HG03025 (cell line): ENCODE measurements around the gene UBAC2.

Experiments used
- ATAC-seq: cut with Tn5 transposase; IDR thresholded peaks from one replicate; pipeline ENCODE4 v1.9.1; 2021; ENCODE audit warnings: mild to moderate bottlenecking, moderate library complexity; ENCODE audit not compliant: unreplicated experiment, low FRiP score

Gene UBAC2

DNA sequence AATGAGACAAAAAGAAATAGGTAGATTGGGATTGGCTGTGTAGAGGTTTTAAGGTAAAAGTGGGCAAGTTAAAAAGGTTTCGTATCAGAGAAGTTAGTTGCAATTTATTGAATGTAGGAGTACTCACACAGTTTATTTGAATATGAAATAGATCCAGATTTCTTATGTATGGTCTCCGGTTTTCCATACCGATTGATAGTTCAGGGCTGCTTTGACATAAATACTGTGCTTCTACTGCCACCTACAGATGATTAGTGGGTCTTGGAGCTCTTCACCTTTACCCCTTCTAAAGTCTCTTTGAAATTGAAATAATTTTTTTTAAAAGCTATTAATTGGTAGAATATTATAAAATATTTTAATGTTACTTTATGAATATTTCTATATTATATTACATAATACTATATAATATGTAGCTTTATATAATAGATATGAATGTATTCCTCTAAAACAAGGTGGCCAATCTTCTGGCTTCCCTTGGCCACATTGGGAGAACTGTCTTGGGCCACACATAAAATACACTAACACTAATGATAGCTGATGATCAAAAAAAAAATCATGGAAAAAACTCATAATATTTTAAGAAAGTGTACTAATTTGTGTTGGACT lies 65.3 kb downstream of the UBAC2 start:
- ATAC-seq = no peak

DNA sequence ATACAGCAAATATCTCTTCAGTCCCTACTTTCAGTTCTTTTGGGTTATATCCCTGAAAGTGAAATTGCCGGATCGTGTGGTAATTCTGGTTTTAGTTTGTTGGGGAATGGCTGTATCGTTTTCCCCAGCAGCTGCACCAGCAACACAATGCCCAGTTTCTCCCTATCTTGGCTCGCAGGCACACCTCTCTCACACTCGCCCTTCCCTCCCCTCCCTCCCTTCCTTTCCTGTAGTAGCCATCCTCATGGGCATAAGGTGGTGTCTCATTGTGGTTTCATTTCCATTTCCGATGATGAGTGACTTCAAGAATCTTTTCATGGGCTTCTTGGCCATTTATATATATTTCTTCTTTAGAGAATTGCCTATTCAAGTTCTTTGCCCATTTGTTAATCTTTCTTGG lies 66.2 kb downstream of the UBAC2 start:
- no peak for ATAC-seq

DNA sequence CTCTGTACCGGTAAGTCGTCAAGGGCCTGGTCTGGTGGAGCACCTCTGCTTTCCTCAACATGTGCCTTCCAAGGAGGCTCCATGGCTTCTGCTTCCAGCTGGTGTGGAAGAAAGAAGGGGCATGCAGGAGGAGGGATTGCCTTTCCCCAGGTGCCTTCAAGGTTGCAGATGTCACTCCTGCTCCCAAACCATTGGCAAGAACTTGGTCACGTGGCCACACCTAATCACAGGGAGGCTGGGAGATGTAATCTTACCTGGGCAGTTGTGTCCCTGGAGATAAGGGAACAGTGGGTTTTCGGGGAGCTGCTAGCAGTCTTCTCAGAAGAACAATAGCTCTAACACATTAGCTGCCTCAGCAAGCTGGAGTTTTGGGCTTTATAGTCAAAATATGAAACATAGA lies 67.3 kb downstream of the UBAC2 start:
- no peak for ATAC-seq

DNA sequence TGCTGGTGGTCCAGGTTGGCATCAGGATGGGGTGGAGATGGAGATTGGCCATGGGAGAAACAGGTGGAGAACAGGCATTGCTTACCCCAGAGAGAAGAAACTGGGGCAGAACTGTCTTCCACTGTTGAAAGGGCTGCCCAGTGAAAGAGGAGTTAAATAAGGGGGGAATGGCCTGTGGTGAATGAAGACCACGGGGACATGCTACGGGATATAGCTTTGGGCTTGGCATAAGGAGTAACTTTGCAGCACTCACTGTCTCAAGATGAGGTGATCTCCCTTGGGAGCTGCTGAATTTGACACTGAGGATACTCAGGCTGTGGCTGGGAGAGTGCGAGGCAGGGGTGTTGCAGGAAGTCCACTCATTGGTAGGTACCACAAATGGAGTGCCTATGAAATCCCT lies 68.2 kb downstream of the UBAC2 start:
- ATAC-seq = no peak

DNA sequence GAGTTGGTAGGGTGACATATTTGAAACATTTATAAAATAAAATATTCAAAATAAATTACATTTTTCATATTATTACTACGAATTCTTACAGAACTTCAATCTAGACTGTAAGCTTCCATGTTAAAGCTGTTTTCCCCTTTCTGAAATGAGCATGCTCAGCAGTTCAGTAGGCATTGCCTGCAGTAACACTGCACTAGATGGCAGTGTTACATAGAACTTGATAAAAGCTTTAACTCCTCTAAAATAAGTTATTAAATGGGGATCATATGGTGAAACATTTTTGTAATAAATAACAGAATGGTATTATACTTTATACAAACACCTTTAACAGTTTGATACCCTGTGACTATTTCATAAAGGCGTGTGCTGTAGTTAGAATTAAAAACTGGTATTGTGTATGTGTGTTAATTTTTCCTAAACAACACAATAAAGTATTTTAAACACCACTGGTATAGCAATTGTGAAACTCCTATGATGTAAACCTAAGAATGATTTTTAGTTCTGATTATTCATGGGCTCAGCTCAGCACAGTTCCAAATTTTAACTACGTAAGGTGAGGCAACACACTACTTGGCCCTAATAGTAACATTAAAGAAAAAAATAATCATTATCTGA lies 69.1 kb downstream of the UBAC2 start:
- peak; percentile 59 for ATAC-seq

DNA sequence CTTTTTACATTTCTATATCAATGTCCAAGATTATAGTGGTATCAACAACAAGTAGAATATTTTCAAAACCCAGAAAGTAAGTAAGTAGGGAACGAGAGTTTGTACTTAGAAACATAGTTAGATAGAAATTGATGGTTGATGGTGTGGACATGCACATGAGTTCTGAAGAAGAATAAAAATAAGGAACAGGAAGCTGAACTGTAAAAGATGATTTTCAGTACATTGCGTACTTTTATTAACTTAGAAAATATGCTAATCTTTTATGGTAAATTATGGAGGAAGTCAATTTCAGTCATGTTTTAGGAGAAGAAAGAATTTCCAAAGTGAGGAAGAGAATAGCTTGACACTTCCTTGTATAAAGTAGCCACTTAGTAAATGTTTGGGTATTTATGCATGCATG lies 69.9 kb downstream of the UBAC2 start:
- no peak for ATAC-seq

DNA sequence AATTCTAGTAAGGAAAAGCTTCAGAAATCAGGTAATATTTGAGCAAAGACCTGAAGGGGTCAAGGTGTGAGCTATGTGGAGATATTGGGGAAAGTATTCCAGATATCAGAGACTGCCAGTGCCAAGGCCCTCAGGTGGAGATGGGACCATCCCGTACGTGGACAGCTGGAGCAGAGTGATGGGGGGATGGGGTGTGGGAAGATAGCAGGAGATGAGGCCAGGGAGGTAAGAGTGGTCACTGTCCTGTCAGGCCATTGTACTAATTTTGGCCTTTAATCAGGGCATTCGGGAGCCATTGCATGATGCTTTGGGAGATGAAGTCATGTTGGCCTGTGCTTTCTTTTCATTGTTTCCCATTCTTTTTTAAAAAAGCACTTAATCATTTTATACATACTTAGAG lies 70.6 kb downstream of the UBAC2 start:
- no peak for ATAC-seq

DNA sequence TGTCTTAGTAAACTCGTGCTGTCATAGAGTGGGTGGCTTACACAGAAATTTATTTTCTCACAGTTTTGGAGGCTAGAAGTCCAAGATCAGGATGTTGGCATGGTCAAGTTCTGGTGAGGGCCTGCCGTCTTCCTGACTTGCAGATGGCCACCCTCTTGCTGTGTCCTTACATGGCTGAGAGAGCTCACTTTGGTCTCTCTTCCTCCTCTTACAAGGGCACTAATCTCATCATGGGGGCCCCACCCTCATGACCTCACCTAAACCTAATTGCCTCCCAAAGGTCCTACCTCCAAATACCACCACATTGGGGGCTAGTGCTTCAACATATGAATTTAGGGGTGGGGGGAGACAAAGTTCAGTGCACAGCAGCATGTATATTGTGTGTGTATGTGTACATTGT lies 71.8 kb downstream of the UBAC2 start:
- ATAC-seq = no peak

DNA sequence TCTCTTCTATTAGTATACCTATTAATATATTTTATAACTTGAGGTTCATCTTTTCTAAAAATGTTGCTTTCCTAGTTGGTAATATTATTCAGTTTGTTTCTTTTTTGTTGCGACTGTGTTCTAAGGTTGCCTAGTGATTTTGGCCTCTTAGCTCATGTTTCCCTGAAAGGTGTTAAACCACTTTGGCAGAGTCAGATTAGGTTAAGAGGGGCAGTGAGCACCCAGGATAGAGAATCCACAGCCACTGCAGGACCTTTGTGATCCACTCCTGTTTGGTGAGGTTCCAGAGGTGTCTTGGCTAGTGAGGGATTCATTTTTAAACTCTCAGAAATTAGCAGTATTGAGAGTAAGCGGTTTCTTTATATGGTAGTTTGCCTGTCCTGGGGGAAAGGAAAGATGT lies 72.5 kb downstream of the UBAC2 start:
- ATAC-seq = no peak

DNA sequence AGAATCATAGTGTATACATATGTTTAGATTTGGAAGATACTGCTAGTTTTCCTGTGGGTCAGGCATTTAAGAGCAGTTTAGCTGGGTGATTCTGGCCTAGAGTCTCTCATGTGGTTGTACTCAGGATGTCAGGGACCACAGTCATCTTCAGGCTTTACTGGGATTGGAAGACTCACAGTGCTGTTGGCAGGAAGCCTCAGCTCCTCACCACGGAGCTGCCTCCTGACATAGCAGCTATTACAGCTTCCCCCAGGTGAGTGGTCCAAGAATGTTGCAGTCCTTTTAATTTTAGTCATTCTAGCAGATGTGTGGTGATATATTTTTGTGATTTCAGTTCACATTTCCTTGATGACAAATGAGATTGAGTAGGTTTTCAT lies 74.4 kb downstream of the UBAC2 start:
- no peak for ATAC-seq

DNA sequence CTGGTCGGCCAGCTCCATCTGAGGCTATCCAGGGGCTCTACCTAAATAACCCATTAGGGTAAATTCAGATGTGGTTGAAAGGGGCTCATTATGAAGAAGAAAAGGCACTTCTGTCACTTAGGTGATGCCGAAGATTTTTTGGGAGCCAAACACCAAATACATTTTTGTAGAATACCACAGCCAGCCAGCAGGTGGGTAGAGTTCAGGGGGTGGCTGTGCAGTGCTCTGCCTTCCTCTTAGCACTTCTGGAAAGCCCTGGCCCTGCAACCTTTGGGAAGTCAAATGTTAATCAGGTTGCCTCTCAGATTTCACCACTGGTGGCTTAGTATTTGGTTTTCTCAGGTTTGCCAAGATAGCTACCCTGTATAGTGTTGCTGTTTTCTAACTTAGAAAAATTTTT lies 76.1 kb downstream of the UBAC2 start:
- no peak for ATAC-seq

DNA sequence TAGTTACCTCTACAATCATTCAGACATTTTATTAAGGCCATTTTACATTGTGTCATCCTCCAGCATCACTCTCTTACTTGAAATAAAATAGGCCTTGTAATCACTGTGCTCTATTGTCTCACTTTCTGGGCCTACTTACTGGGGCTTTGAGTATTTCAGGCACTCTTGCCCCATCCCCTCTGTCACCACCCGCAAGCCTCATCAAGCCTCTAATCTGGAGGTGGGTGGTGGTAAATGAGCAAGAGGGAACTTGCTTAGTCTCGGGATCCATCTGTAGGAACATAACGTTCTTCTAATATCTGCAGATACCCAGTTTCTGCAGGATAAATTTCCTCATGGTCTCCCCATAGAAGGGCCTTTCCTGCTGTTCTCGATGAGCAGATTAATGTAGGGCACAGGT lies 77.0 kb downstream of the UBAC2 start:
- no peak for ATAC-seq

DNA sequence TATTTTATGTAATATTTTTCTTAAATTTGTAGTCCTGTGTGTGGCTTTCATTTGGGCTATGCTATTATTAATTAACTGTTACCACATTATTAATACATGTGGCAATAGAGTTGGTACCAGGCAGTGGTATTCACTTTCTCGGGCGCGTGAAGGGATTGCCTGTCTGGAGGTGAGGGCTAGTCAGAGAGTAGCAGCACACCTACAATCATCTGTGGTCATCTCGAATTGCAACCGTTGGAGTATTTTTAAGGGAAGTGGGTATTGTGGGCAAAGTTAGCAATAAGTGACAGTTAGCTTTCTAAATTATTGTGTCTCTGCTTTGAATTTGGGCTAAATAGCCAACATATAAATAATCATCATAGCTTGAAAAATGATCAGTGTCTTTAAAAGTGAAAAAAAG lies 77.5 kb downstream of the UBAC2 start:
- ATAC-seq = no peak

DNA sequence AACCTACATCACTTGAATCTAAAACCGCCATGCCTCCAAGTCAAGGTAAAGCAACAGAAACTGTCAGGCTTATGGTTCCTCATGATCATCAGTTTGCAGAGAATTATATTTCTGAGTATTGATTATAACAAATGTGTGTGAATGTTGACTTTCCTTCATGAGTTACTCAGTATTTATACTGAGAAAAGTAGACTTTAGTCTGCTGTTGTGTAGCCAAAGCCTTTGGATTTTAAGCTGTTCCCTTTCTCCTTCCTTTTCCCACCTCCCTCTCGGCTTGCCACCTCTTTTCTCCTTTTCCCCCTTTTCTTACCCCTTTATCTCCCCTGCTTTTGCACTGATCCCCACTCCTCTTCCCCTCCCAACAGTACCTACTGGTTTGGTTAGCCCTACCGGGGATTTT lies 78.2 kb downstream of the UBAC2 start:
- no peak for ATAC-seq

DNA sequence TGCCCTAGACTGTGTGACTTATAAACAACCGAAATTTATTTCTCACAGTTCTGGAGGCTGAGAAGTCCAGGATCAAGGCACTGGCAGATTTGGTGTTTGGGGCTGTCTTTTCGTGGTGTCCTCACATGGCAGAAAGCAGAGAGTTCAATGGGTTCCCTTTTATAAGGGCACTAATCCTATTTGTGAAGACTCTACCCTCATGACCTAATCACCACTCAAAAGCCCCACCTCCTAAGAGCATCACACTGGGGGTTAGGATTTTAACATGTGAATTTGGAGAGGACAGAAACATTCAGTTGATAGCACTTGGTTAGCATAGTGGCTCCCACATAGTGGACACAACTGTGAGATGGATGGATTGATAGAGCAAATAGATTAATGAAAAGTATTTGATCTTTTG lies 79.0 kb downstream of the UBAC2 start:
- ATAC-seq = no peak

DNA sequence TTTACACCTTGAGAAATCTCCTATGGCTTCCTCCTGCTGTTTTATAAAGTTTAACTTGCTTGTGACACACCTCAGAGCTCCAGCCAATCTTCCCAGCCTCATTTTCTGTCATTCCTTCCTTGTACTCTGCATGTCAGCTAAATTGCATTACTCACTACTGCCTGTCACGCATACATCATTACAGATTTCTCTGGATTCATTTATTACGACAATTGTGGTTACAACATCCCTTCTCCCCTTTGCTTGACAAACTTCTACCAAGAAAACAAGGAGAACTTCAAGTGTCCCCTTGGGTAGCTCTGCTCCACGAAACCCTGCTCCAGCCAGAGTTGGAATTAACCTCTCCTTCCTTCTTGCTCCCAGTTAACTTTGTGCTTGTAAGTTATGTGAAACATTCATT lies 79.5 kb downstream of the UBAC2 start:
- ATAC-seq = no peak

DNA sequence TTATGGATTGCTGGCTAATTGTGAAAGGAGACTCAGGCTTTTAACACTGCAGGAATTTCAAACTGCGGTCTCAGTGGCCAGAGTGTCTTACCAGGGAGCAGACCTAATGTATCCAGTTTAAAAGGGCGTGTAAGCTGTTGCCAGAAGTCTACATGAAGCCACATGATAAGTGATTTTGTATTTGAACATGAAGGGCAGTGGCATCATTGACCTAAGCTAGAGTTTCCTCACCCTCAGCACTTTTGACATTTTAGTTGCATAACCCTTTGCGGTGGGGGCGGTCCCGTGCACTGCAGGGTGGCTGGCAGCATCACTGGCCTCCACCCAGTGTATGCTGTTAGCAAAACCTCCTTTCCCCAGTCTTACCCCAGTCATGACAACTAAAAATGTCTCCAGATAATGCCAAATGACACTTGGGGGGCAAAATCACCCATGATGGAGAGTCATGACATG lies 81.2 kb downstream of the UBAC2 start:
- peak; percentile 84 for ATAC-seq

DNA sequence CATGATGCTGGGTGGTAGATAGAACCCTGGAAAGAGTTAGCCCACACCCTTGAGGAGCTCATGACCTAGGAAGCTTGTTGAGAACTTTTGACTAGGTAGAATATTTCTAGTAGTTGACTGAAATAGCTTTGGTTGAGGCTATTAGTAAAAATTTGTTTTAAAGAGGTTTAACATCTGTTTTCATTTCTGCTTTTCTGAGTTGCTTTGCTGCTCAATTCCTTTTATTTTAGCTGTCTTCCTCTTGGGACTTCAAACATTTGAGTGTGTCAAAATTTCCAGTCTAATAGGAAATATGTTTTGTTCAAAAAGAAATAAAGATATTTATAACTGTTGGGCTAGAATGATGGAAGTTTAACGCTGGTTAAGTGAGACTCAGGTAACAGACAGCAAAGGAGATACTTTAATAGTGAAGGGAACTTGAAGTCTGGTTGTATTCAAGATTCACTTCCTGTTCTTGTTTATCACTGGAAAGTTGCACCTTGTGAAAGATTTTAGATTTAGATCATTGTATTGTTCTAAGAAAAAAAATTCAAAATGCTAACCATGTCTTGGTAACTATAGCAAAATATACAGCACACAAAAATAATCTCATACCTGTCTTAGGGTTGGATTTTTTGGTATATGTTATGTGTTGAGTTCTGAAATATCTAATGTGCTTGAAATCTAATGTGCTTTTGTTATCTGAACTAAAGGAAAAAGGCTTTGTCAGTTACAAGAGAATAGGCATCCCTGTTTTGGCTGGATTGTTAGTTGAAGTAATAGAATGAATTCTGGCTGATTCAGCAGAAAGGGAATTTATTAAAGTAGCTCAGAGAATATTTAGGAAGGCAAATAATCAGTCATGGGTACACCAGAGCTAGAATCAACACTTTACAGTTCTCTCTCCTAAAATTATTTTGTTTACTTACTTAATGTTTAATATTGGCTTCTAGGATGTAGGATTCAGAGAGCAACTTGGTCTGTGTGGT lies 81.9 kb downstream of the UBAC2 start:
- peak; percentile 69 for ATAC-seq

DNA sequence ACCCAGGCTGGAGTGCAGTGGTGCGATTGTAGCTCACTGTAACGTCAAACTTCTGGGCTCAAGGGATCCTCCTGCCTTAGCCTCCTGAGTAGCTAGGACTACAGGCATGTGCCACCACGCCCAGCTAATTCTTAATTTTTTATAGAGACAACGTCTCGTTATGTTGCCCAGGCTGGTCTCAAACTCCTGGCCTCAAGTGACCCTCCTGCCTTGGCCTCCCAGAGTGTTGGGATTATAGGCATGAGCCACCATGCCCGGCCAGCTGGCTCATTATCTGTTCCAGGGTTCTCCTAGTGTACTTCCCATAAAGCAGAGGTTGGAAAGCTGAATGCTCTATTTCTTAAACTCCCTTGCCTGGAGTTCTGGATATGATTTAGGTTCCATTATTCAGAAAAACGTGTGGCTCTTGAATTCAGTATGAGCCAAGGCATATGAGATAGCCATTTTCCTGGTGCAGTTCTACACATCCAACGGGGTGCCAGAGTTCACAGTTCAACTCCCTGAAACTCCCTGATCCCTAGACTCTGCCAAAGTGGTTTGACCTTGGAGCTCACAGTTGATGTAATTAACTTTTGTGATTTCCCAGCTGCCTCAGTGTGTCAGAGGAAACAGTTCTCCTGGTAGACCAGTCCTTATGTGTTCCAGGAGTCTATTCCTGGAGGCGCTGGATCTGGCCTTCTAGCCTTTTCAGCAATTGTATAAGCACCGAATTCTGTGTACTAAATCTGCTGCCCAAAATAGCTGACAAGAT lies 85.0 kb downstream of the UBAC2 start:
- no peak for ATAC-seq

DNA sequence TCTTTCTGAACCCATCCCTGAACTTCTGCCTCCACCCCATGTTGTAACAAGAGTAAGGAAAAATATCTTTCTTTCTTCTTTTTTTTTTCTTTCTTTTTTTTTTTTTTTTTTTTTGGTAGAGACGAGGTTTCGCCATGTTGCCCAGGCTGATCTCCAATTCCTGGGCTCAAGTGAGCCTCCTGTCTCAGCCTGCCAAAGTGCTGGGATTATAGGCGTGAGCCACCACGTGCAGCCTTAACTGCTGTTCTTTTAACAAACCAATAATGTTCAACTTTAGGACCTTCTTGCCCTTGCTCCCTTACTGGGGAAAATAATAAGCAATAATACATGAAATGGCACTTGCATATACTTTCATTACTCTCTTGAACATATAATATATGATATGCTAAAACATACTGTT lies 86.9 kb downstream of the UBAC2 start:
- no peak for ATAC-seq

DNA sequence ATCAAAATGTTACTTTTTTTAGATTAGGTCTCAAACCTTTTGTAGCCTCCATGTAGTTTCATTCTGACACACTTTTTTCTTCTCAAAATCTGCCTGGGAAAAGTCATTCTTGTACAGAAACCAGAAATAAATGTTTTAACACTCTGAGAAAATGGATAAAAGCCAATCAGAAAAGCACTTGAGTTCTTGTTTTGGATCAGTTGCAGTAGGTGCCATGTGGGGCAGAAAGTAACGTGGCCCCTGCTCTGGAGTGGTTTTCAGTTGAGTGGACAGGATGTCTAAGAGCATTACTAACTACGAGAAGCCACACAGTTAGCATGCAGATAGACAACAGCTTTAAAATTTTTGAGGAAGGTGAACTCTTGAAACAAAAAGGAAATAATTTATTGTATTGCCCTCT lies 87.4 kb downstream of the UBAC2 start:
- ATAC-seq = peak; percentile 78
